Thymus (tissue), 11 donors: ENCODE data around the gene GP9. TPM values are rescaled to one million over a fixed set of nuclear protein-coding genes. Genes with fewer than 3 reads are reported as not detected.
"Not testable (repeated sequence)": the region's sequence is repeated elsewhere in the genome, so short reads cannot be mapped to it uniquely, and the experiment has no call there.

Source experiments
- DNase-seq, 9 donors: peaks; one replicate each; pipeline ENCODE4 v3.0.0-alpha.2; 2013; ENCODE audit warnings: low spot score in 9 of 9, low read depth in 6 of 9, missing footprints in 1 of 9
- H3K27ac ChIP-seq, 2 donors: one replicate each; pipeline ENCODE4 v1.5.1; 2013; ENCODE audit warnings: control low read depth in 1 of 2, low read depth in 1 of 2, low read length in 1 of 2, mild to moderate bottlenecking in 1 of 2, moderate library complexity in 1 of 2
- H3K27me3 ChIP-seq, 2 donors: one replicate each; pipeline ENCODE4 v1.5.1; 2013; ENCODE audit warnings: low read length in 1 of 2; ENCODE audit not compliant: control insufficient read depth in 2 of 2, insufficient read depth in 1 of 2
- H3K36me3 ChIP-seq, 2 donors: one replicate each; pipeline ENCODE4 v1.5.1; 2013; ENCODE audit warnings: low read length in 1 of 2, mild to moderate bottlenecking in 1 of 2, moderate library complexity in 1 of 2; ENCODE audit not compliant: control insufficient read depth in 2 of 2, insufficient read depth in 2 of 2
- H3K4me1 ChIP-seq, 2 donors: one replicate each; pipeline ENCODE4 v1.5.1; 2013; ENCODE audit warnings: low read length in 2 of 2; ENCODE audit not compliant: control insufficient read depth in 2 of 2, insufficient read depth in 2 of 2
- H3K4me3 ChIP-seq, 2 donors: one replicate each; pipeline ENCODE4 v1.5.1; 2013; ENCODE audit warnings: low read length in 2 of 2, control low read depth in 1 of 2, mild to moderate bottlenecking in 1 of 2
- H3K9me3 ChIP-seq, 2 donors: one replicate each; pipeline ENCODE4 v1.5.1; 2013; ENCODE audit warnings: low read length in 1 of 2, mild to moderate bottlenecking in 1 of 2; ENCODE audit not compliant: control insufficient read depth in 2 of 2, insufficient read depth in 1 of 2
- WGBS: extraction: QIAGEN DNeasy Blood & Tissue Kit; methylation state at CpG from one replicate; pipeline ENCODE4 v1.1.7; 2013; 5-methylcytosine and 5-hydroxymethylcytosine counted together
- polyA plus RNA-seq: library from polyadenylated mRNA; stranded (reverse); fragments of 200-250 nt; gene quantifications from one replicate; pipeline ENCODE4 v1.2.3, GENCODE V29; 2013
- total RNA-seq: library from RNA; stranded (reverse); fragments of 120-200 nt; gene quantifications from one replicate; pipeline ENCODE4 v1.2.4, GENCODE V29; 2013
- donor health status: healthy.

Gene GP9
- total and polyA plus RNA-seq, 2 donors, result 0.02 to 0.14 TPM

DNA sequence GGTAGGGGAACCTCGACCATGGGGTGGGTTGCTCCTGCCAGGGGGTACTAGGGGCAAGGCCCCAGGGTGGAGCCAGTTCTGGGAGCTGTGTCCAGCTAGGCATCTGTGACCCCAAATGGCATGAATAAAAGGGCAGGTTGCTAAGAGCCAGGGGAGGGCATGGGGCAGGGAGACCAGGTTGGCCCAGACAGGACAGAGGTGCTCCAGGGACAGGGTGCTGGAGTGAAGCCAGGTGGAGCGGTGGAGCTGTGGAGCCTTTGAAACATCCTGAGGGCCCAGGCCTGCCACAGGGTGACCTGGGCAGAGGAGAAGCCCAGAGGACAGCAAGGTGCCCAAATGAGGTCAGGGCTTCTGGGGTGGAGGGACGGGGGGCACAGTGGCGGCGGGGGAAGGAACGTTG, 27.7 kb downstream of the GP9 start:
- not testable (repeated sequence) for H3K27ac ChIP-seq, H3K27me3 ChIP-seq, H3K4me1 ChIP-seq, H3K9me3 ChIP-seq, H3K4me3 ChIP-seq, DNase-seq
- WGBS, result no CpG with 5 or more reads among the region's 6 CpGs
- peaks cover 14% of the 10 kb centered on the region in 2 donors for H3K36me3 ChIP-seq

DNA sequence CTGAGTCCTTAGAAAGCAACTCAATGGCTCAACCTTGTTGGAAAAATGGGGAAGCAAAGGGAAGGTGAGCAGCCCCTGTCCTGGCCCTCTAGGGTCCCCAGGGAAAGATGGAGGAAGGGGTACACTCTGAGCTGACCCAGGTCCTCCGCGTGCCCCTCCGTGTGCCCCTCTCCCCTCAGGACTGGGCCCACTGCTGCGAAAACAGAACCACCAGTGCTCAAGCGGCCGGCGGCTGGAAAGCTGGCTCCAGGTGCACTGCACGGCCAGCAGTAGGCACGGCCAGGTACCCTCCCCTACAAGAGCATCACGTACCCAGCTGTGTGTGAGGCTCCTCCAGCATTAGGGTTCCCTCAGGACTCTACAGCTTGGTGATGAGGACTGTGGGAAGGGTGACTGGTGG, 34.7 kb downstream of the GP9 start:
- peaks cover 47 to 55% of the 10 kb centered on the region in 2 donors for H3K36me3 ChIP-seq
- H3K9me3 ChIP-seq, result peaks cover 0 to 2% of the 10 kb centered on the region in 2 donors
- no peak for DNase-seq
- no peaks in the 10 kb centered on the region for H3K27me3 ChIP-seq
- no peak overlapping the region for H3K4me3 ChIP-seq
- WGBS, result 99% methylated on average over 10 of the region's 10 CpGs
- H3K4me1 ChIP-seq, result no peaks in the 10 kb centered on the region
- no peak overlapping the region for H3K27ac ChIP-seq

DNA sequence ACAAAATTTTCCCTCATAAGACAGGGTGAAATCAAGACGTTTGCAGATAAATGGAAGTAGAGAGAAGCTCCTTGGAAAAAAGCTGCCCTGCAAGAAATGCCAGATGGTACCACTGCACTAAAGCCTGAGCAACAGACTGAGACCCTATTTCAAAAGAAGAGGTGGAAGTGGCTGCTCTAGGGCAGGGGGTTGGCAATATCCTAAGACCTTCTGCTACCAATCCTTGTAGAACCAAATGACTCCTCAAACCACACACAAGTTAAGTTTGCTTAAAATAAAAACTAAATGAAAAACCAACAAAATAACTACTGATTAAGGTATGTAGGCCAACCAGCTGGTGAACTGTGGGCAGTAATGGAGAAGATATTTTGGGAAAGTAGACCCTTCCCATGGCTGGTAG, 39.7 kb downstream of the GP9 start:
- no peaks in the 10 kb centered on the region for H3K4me1 ChIP-seq
- no peak overlapping the region for H3K4me3 ChIP-seq
- WGBS, result 94% methylated on average over 1 of the region's 1 CpG
- no peak overlapping the region for H3K27ac ChIP-seq
- peaks cover 0 to 2% of the 10 kb centered on the region in 2 donors for H3K9me3 ChIP-seq
- DNase-seq, result no peak
- H3K27me3 ChIP-seq, result no peaks in the 10 kb centered on the region
- H3K36me3 ChIP-seq, result peaks cover 28 to 32% of the 10 kb centered on the region in 2 donors

DNA sequence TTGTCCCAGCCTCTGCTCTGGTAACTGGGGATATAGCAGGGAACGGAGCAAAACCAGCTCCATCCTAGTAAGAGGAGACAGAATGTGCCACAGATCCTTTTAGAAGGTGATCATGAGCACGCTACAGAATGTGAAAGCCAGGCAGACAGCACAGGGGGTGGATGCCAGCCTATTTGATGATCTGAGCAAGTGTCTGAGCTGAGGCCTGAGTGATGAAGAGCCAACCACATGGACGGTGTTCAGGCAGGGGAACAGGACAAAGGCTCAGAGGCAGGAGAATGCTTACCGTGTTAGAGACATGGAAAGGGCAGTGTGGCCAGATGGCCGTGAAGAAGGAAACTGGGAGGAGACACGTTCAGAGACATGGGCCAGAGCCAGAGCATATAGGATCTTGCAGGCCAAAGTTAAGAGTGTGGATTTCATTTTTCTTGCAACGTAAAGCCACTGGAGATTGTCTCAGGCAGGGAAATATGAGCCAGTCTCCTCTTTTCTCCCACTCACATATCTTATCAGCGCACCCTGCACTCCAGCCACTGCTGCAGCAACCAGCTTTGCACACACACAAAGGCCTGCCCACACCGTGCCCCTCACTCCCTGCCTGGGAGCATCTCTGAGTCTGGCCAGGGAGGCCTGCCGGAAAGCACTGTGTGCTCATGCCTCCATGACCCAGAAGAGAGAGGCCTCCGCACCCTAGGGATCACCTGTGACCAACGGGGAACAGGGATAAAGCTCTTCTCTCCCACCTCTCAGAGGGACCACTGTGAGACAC, 41.0 kb downstream of the GP9 start:
- no peak overlapping the region for H3K4me3 ChIP-seq
- no peak for DNase-seq
- no peak overlapping the region for H3K27ac ChIP-seq
- H3K4me1 ChIP-seq, result no peaks in the 10 kb centered on the region
- no peaks in the 10 kb centered on the region for H3K27me3 ChIP-seq
- 97% methylated on average over 12 of the region's 12 CpGs for WGBS
- H3K9me3 ChIP-seq, result peaks cover 0 to 2% of the 10 kb centered on the region in 2 donors
- peaks cover 27 to 29% of the 10 kb centered on the region in 2 donors for H3K36me3 ChIP-seq

DNA sequence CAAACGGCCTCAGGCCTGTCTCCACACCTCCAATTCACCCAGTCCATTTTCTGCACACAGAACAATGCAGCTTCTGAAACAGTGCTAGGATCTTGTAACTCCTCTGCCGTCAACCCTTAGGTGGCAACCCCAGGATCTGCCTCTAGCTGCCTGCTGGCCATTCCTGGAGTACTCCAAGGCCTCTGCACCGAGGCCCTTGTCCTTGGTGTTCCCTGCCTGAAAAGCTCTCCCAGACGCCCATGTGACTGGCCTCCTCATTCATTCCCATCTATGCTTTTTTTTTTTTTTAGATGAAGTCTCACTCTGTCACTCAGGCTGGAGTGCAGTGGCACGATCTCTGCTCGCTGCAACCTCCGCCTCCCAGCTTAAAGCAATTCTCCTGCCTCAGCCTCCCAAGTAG, 42.7 kb downstream of the GP9 start:
- Histone ChIP-seq H3K36me3 (peaks cover 32 to 34% of the 10 kb centered on the region in 2 donors), H3K4me1 (no peaks in the 10 kb centered on the region), H3K27me3 (no peaks in the 10 kb centered on the region), H3K4me3 (no peak overlapping the region), H3K9me3 (peaks cover 0 to 2% of the 10 kb centered on the region in 2 donors), H3K27ac (no peak overlapping the region)
- no peak for DNase-seq
- 97% methylated on average over 7 of the region's 7 CpGs for WGBS

DNA sequence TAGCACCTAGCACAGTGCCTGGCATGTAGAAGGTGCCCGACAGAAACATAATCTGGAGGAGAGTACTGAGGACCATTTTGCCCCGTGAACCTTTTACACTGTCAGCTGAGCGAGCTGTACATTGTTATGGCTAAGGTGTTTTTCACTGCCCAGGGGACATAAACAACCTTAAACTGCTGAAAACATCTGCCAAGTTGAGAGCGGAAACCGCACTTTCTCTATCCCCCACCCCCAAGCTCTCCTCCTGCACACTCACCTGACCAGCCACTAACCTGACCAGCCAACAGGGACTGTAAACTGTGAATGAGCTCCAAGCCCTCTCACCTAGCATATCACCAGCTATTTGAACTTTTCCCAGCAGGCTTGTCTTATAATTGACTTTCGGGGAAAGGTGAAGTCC, 43.5 kb downstream of the GP9 start:
- H3K36me3 ChIP-seq, result peaks cover 30 to 36% of the 10 kb centered on the region in 2 donors
- WGBS, result 98% methylated on average over 6 of the region's 6 CpGs
- no peak overlapping the region for H3K27ac ChIP-seq
- no peaks in the 10 kb centered on the region for H3K4me1 ChIP-seq
- peaks cover 0 to 2% of the 10 kb centered on the region in 2 donors for H3K9me3 ChIP-seq
- DNase-seq, result no peak
- no peak overlapping the region for H3K4me3 ChIP-seq
- H3K27me3 ChIP-seq, result no peaks in the 10 kb centered on the region

DNA sequence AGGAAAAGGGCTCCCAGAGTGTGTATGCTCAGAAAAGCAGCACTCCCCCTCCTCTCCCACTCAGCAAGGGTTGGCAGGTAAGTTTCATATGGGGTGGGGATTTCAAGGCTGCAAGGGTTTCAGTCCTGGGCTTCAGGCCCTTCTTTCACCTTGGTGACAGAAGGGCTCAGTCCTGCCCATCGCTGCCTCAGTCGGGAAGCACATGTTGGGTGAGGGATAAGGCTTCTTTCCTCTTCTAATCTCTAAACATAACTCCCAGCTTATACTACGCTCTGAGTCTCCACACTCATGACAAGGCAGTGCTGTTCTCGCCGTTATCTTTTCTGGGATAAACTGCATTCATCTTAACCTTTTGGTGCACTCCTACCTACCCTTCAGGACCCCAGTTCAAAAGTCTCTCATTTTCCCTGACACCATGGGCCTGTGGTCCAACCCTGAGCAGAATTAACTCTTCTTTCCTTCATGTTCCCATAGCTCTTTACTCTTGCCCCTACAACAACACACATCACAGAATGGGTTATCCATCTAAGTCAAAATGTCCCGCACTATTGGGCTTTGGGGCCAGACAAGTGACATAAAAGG, 44.0 kb downstream of the GP9 start:
- peaks cover 30 to 36% of the 10 kb centered on the region in 2 donors for H3K36me3 ChIP-seq
- no peak for DNase-seq
- no peaks in the 10 kb centered on the region for H3K9me3 ChIP-seq
- WGBS, result 100% methylated on average over 6 of the region's 6 CpGs
- H3K27me3 ChIP-seq, result no peaks in the 10 kb centered on the region
- no peak overlapping the region for H3K4me3 ChIP-seq
- no peak overlapping the region for H3K27ac ChIP-seq
- H3K4me1 ChIP-seq, result no peaks in the 10 kb centered on the region

DNA sequence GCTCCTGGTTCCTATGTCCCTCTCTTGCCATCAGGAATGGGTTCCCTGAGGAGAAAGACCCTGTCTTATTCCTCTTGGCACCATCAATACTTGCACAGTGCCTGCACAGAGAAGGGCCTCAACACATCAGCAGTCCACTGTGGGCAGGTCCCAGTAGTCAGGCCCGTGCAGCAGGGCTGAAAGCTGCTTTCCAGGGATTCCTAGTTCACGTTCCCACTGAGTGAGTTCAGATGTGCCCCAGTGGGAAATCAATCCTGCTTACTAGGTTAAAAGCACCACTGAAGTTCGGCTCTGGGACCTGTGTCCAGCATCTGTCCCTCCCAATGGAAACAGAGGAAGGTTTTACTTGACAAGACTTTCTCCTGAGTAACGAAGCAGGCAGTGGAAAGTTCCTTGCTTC, 45.3 kb downstream of the GP9 start:
- H3K4me1 ChIP-seq, result no peaks in the 10 kb centered on the region
- H3K27ac ChIP-seq, result no peak overlapping the region
- 95% methylated on average over 4 of the region's 4 CpGs for WGBS
- no peak for DNase-seq
- H3K4me3 ChIP-seq, result no peak overlapping the region
- no peaks in the 10 kb centered on the region for H3K9me3 ChIP-seq
- H3K36me3 ChIP-seq, result peaks cover 30 to 48% of the 10 kb centered on the region in 2 donors
- no peaks in the 10 kb centered on the region for H3K27me3 ChIP-seq

DNA sequence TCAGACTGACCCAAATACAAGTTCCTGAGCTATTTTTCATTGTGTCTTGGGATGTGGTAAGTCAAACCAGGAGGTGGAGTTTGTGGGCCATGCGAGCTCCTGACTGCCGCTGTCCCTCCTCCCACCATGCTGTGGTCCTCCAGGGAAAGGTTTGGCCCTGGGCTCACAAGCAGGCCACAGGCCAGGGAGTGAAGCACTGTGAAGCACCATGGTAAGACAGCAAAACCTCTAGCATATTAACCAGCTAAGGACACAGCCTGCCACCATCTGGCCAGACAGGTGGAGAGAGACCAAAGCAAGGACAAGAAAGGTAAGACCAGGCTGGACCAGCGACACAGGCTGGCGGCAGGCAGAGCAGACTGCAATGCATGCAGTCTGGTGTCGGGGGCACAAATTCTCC, 45.7 kb downstream of the GP9 start:
- Histone ChIP-seq H3K4me1 (no peaks in the 10 kb centered on the region), H3K4me3 (no peak overlapping the region), H3K27me3 (no peaks in the 10 kb centered on the region), H3K9me3 (no peaks in the 10 kb centered on the region), H3K27ac (no peak overlapping the region), H3K36me3 (peaks cover 33 to 51% of the 10 kb centered on the region in 2 donors)
- WGBS, result 97% methylated on average over 5 of the region's 5 CpGs
- DNase-seq, result no peak
